Measurements from ENCODE around the gene CAMTA1. TPM values are rescaled to one million over a fixed set of nuclear protein-coding genes. Genes with fewer than 3 reads are reported as not detected.

The CAMTA1 gene
- total RNA-seq, 6 donors from 2014 or later: 38.8 to 74.0 (median 46.1) TPM

DNA sequence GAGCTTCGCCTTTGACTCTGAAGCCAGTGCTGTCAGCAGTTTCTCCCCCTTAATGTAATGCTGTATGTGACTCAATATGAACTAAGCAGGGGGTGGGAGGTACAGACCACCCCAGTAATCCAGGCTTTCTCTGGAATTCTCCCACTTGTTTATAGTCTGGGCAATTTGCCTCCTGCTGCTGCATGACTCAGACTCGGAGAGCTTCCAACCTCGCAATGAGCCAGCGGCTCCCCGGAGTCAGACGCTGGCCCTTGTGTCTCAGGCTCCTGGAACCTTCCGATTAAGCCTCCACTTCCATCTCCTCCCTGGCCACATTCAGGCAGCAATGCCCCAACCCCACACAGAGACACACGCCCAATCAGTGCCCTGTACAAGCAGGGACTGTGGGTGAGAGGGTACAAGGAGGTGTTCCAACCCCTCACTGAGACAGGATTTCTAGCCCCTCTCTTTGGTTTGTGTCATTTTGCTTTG lies 514.1 kb downstream of the CAMTA1 start:
- Histone ChIP-seq H3K9me3 (no peaks in the 10 kb centered on the region), H3K27ac (no peak overlapping the region), H3K36me3 (no peaks in the 10 kb centered on the region), H3K4me3 (no peak overlapping the region), H3K27me3 (no peaks in the 10 kb centered on the region), H3K4me1 (no peaks in the 10 kb centered on the region)
- TF ChIP-seq POLR2AphosphoS5 (IDR thresholded peaks at IDR 0.05) (no peak), EP300 (IDR thresholded peaks at IDR 0.05) (no peak), POLR2A (IDR thresholded peaks at IDR 0.05) (no peak), CTCF (IDR thresholded peaks at IDR 0.05) (no peak)
- ATAC-seq (ENCODE audit: low FRiP score in 2 of 2): peak in 1 of 2 donors; percentile 87
- 43 to 54% methylated on average over 4 to 8 of the region's 8 CpGs for WGBS, 2 donors
- no peak for DNase-seq

GRCh38 chr1:7299994-7300393 lies 514.7 kb downstream of the CAMTA1 start:
- no peak for DNase-seq
- Histone ChIP-seq H3K27ac (no peak overlapping the region), H3K27me3 (no peaks in the 10 kb centered on the region)

DNA sequence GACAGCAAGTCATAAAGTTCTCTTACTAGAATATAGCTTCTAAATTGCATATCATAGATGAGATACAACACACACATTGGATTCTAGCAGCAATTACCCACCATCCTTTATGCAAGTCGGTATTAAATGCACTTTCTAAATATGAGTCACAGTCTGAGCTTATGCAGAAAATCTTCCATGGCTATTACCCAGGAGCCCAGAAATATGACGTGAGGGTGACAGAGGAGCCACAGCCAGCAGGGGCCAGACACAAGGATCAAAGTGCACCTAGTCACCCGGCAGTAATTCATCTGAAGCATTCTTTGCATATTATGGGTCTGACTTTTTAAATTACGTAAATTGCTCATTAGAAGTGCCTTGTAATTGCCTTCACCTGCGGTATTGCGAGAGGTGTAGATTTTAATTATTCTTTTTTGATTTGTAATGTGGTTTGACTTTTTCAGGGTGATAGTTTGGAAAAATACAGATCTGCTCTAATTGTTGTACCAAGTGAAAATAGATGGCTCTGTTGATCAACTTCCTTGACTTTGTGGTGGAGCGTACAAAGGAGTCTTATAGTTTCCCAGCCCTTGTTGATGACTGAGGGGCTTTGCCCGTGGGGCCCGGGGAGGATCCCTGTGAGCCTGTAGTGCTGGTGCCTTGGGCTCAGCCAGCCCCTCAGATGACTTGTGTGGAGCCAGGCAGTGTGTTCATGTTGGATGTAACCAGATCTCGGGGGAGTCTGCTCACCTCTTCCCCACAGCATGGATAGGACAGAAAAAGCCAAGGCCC lies 515.8 kb downstream of the CAMTA1 start:
- Histone ChIP-seq H3K4me1 (no peaks in the 10 kb centered on the region), H3K4me3 (no peak overlapping the region), H3K27ac (no peak overlapping the region), H3K9me3 (no peaks in the 10 kb centered on the region), H3K36me3 (no peaks in the 10 kb centered on the region), H3K27me3 (no peaks in the 10 kb centered on the region)
- TF ChIP-seq EP300 (IDR thresholded peaks at IDR 0.05) (no peak), POLR2A (IDR thresholded peaks at IDR 0.05) (no peak), POLR2AphosphoS5 (IDR thresholded peaks at IDR 0.05) (no peak), CTCF (IDR thresholded peaks at IDR 0.05) (no peak)
- ATAC-seq (ENCODE audit: low FRiP score in 2 of 2) (no peak), DNase-seq (no peak)
- WGBS, 2 donors: 82 to 88% methylated on average over 8 to 10 of the region's 10 CpGs

More at GRCh38 chr1:7299994-7300393, 514.7 kb downstream of the CAMTA1 start:
- Histone ChIP-seq H3K36me3 (no peaks in the 10 kb centered on the region), H3K4me1 (no peaks in the 10 kb centered on the region), H3K4me3 (no peak overlapping the region), H3K9me3 (no peaks in the 10 kb centered on the region)
- WGBS, 2 donors: 85 to 92% methylated on average over 2 of the region's 2 CpGs
- TF ChIP-seq POLR2AphosphoS5 (IDR thresholded peaks at IDR 0.05) (no peak), CTCF (IDR thresholded peaks at IDR 0.05) (no peak)
- ATAC-seq (ENCODE audit: low FRiP score in 2 of 2): peak in 1 of 2 donors; percentile 31

- Histone ChIP-seq H3K4me1 (no peaks in the 10 kb centered on the region), H3K27ac (no peak overlapping the region), H3K9me3 (peaks cover 0 to 4% (median 0%) of the 10 kb centered on the region in 4 donors), H3K36me3 (no peaks in the 10 kb centered on the region), H3K27me3 (no peaks in the 10 kb centered on the region), H3K4me3 (no peak overlapping the region)
- 66 to 75% methylated on average over 7 of the region's 7 CpGs for whole genome bisulfite sequencing, 2 donors
- TF ChIP-seq POLR2AphosphoS5 (IDR thresholded peaks at IDR 0.05) (no peak), CTCF (IDR thresholded peaks at IDR 0.05) (no peak), EP300 (IDR thresholded peaks at IDR 0.05) (no peak), POLR2A (IDR thresholded peaks at IDR 0.05) (no peak)
- no peak for DNase-seq
- ATAC-seq (ENCODE audit: low FRiP score in 2 of 2): no peak
These were observed 516.4 kb downstream of the CAMTA1 start for GRCh38 chr1:7301664-7301981.

DNA sequence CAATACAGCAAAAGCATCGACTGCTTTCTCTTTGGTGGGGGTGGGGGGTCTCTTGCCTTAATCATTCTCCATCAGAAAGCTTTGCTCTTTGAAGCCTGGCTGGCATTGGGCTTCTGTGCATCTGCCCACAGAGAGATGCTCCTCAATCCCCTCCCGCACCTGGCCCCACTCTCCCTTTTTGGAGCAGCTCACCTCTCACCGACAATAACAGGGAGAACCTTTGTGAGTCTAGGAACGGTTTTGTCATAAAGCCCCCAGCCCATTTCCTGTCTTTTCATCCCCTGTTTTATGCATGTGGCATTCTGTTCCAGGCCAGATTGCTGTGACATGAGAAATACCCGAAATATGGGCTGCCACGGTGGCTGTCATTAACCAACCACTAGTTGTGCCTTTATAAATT lies 516.9 kb downstream of the CAMTA1 start:
- 77 to 80% methylated on average over 6 of the region's 6 CpGs for WGBS, 2 donors
- no peaks in the 10 kb centered on the region for H3K4me1 ChIP-seq
- no peak for TF ChIP-seq CTCF (IDR thresholded peaks at IDR 0.05)
- TF ChIP-seq POLR2AphosphoS5 (IDR thresholded peaks at IDR 0.05): no peak
- TF ChIP-seq EP300 (IDR thresholded peaks at IDR 0.05): no peak
- TF ChIP-seq POLR2A (IDR thresholded peaks at IDR 0.05): no peak
- H3K36me3 ChIP-seq: no peaks in the 10 kb centered on the region
- DNase-seq: no peak
- H3K9me3 ChIP-seq: peaks cover 1 to 5% (median 3%) of the 10 kb centered on the region in 4 donors
- H3K27ac ChIP-seq: no peak overlapping the region
- no peak for ATAC-seq (ENCODE audit: low FRiP score in 2 of 2)
- H3K27me3 ChIP-seq: no peaks in the 10 kb centered on the region
- no peak overlapping the region for H3K4me3 ChIP-seq

Data from upper lobe of left lung (tissue), 6 donors.